Endothelial cell (in vitro differentiated cells): Measurements from ENCODE around the gene STC2. TPM values are rescaled to one million over a fixed set of nuclear protein-coding genes. Genes with fewer than 3 reads are reported as not detected.

Source experiments
- DNase-seq: peaks from one replicate; pipeline ENCODE4 v3.0.0; 2021; ENCODE audit warnings: low spot score
- H3K27ac Mint-ChIP-seq: one replicate; pipeline ENCODE4 v1.8.0; 2021; ENCODE audit warnings: mixed read lengths, inconsistent platforms; ENCODE audit not compliant: unreplicated experiment
- H3K27me3 Mint-ChIP-seq: one replicate; pipeline ENCODE4 v1.8.0; 2021; ENCODE audit warnings: mild to moderate bottlenecking, moderate library complexity, mixed read lengths, inconsistent platforms; ENCODE audit not compliant: unreplicated experiment
- H3K36me3 Mint-ChIP-seq: one replicate; pipeline ENCODE4 v1.8.0; 2021; ENCODE audit warnings: mild to moderate bottlenecking, low read depth, mixed read lengths, inconsistent platforms; ENCODE audit not compliant: unreplicated experiment
- H3K4me1 Mint-ChIP-seq: one replicate; pipeline ENCODE4 v1.8.0; 2021; ENCODE audit warnings: mild to moderate bottlenecking, mixed read lengths, inconsistent platforms; ENCODE audit not compliant: unreplicated experiment
- H3K4me3 Mint-ChIP-seq: one replicate; pipeline ENCODE4 v1.8.0; 2021; ENCODE audit warnings: mild to moderate bottlenecking, mixed read lengths, inconsistent platforms; ENCODE audit not compliant: unreplicated experiment
- H3K9me3 Mint-ChIP-seq: one replicate; pipeline ENCODE4 v1.8.0; 2021; ENCODE audit warnings: mixed read lengths, inconsistent platforms; ENCODE audit not compliant: unreplicated experiment
- total RNA-seq: library from RNA; stranded (reverse); fragmentation: NEBNext Ultra II Directional; extraction: Animal tissue kit (Norgen Biotek cat#: 25700); gene quantifications from one replicate; pipeline ENCODE4 v1.2.1, GENCODE V29; 2021; ENCODE audit not compliant: unreplicated experiment
- TF ChIP-seq, protein P1 (sequence below): fragments of 200-600 bp; sonication (generic); IDR thresholded peaks from one replicate; pipeline ENCODE4 v1.5.0; 2021; ENCODE audit warnings: antibody characterized with exemption; ENCODE audit not compliant: unreplicated experiment

STC2 gene
- total RNA-seq, 1 donor from 2014 or later: 3.6 TPM

DNA sequence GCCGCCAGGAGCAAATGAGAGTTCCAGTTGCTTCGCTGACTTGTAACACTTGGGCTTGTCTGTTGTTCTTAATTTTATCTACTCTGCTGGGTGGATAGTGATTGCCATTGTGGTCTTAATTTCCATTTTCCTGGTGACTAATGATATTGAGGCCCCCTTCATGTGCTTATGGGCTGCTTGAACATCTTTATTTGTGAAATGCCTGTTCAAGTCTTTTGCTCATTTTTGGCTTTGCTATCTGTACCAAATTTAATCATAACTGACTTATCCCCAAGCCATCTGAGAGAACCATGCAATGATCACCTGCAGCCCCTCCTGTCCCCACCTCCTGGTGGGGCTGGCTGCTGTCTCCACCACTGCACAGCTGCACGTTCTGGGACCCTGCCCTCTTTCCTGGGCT, 20.5 kb downstream of the STC2 start:
- H3K27ac Mint-ChIP-seq: no peak overlapping the region
- no peak for DNase-seq
- H3K36me3 Mint-ChIP-seq: no peaks in the 10 kb centered on the region
- TF ChIP-seq, protein P1, sequence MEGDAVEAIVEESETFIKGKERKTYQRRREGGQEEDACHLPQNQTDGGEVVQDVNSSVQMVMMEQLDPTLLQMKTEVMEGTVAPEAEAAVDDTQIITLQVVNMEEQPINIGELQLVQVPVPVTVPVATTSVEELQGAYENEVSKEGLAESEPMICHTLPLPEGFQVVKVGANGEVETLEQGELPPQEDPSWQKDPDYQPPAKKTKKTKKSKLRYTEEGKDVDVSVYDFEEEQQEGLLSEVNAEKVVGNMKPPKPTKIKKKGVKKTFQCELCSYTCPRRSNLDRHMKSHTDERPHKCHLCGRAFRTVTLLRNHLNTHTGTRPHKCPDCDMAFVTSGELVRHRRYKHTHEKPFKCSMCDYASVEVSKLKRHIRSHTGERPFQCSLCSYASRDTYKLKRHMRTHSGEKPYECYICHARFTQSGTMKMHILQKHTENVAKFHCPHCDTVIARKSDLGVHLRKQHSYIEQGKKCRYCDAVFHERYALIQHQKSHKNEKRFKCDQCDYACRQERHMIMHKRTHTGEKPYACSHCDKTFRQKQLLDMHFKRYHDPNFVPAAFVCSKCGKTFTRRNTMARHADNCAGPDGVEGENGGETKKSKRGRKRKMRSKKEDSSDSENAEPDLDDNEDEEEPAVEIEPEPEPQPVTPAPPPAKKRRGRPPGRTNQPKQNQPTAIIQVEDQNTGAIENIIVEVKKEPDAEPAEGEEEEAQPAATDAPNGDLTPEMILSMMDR: no peak
- no peaks in the 10 kb centered on the region for H3K9me3 Mint-ChIP-seq
- no peak overlapping the region for H3K4me3 Mint-ChIP-seq
- peaks cover 5% of the 10 kb centered on the region for H3K27me3 Mint-ChIP-seq
- no peaks in the 10 kb centered on the region for H3K4me1 Mint-ChIP-seq

DNA sequence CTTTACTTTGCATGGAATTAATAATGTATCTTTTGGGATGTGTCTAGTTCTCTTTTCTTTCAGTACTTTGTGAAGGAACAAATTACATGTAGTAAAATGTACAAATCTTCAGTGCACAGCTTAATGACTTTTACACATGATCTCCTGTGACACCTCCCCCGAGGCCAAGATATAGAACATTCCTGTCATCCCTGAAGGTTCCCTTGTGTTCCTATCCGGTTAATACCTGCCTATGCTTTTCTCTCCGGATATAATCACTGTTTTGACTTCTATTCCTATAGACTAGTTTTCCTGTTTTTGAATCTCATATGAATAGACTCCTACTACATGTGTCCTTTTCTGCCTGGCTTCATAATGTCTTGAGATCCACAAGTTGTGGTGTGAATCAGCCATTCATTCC, 21.5 kb downstream of the STC2 start:
- peaks cover 4% of the 10 kb centered on the region for H3K27me3 Mint-ChIP-seq
- no peaks in the 10 kb centered on the region for H3K9me3 Mint-ChIP-seq
- H3K4me1 Mint-ChIP-seq: peaks cover 3% of the 10 kb centered on the region
- TF ChIP-seq, protein P1: no peak
- no peak for DNase-seq
- H3K27ac Mint-ChIP-seq: no peak overlapping the region
- no peaks in the 10 kb centered on the region for H3K36me3 Mint-ChIP-seq
- no peak overlapping the region for H3K4me3 Mint-ChIP-seq

DNA sequence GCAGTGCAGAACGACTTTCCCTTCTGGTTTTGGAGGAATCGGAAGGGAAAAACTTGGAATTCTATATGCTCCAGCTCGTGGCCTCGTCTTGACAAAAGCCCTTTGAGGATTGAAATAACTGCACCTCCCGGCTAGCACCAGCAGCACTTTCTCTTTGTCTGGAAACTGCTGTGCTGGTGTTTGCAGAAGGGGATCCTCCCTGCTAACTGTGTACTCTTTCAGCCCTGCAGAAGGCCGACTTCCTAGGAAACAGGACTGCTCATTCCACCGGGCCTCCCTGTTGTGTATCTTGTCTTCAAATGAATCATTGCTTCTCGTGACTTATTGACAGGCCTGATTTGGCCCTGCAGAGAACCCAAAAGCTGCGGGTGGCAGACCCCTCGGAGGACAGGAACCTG, 23.6 kb downstream of the STC2 start:
- peaks cover 4% of the 10 kb centered on the region for H3K27me3 Mint-ChIP-seq
- H3K36me3 Mint-ChIP-seq: no peaks in the 10 kb centered on the region
- H3K4me1 Mint-ChIP-seq: peaks cover 4% of the 10 kb centered on the region
- H3K9me3 Mint-ChIP-seq: no peaks in the 10 kb centered on the region
- DNase-seq: no peak
- TF ChIP-seq, protein P1: no peak
- no peak overlapping the region for H3K4me3 Mint-ChIP-seq
- H3K27ac Mint-ChIP-seq: no peak overlapping the region

DNA sequence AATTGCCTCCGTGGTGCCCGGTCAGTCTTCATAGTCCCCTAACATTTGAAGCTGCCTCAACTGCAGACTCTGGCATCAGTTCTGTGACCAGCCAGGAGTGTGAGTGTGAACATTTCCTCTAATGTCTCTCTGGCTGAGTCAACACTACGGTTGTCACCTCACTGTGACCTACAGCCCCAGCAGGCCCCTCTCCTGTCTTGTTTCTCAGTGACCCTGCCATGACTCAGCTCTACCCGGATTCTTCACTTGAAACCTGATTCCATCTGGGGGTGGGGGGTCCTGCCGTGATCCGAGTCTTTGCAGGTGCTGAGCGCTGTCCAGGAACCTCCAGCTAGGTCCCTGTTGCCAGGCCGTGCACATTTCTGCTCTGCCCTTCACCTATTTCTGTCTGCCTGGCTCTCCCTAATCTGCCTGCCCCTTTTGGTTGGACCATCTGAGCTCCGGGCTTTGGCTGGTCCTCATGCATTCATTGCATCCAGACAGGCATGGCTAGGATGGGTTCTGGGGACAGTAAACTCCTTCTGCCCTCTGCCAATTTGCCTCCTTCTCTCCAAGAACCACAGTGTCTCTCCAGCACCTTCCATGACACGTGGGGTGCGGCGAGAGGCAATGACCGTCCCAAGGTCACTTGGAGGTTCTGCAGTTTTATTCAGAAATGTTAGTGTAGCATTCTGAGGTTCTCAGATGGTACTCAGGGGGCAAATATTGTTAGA, 24.2 kb downstream of the STC2 start:
- no peak overlapping the region for H3K27ac Mint-ChIP-seq
- H3K9me3 Mint-ChIP-seq: no peaks in the 10 kb centered on the region
- no peaks in the 10 kb centered on the region for H3K36me3 Mint-ChIP-seq
- DNase-seq: no peak
- peaks cover 4% of the 10 kb centered on the region for H3K4me1 Mint-ChIP-seq
- peaks cover 4% of the 10 kb centered on the region for H3K27me3 Mint-ChIP-seq
- TF ChIP-seq, protein P1: no peak
- H3K4me3 Mint-ChIP-seq: no peak overlapping the region

DNA sequence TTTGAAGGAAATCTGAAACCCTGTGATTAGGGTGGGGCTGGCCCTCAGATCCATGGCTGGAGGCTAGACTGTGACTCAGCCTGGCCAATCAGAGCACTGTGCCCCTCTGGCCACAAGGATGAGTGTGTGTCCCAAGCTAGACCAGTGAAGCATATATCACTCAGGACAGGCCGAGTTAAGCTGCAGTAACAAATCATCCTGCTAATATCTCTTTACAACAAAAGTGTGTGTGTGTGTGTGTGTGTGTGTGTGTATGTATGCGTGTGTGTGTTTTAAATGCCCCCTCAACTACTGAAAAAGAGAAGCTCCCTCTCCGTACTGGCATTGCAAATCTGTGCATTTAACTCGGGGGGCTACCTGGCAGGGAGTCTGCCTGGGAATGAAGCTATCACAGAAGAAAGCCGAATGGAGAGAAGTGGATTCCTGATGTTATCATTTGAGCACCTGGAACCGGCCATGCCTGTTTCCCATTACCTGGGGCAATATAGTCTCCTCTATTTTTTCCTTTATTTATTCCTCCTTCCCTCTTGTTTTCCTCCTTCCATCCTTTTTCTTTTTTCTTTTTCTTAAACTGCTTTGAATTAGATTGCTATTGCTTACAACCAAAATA, 25.6 kb downstream of the STC2 start:
- DNase-seq: no peak
- TF ChIP-seq, protein P1: no peak
- Mint-ChIP-seq H3K9me3 (no peaks in the 10 kb centered on the region), H3K4me3 (no peak overlapping the region), H3K27ac (no peak overlapping the region), H3K4me1 (peaks cover 8% of the 10 kb centered on the region), H3K36me3 (no peaks in the 10 kb centered on the region), H3K27me3 (peaks cover 4% of the 10 kb centered on the region)
